ENCODE measurements around the gene FOXP1.

DNA sequence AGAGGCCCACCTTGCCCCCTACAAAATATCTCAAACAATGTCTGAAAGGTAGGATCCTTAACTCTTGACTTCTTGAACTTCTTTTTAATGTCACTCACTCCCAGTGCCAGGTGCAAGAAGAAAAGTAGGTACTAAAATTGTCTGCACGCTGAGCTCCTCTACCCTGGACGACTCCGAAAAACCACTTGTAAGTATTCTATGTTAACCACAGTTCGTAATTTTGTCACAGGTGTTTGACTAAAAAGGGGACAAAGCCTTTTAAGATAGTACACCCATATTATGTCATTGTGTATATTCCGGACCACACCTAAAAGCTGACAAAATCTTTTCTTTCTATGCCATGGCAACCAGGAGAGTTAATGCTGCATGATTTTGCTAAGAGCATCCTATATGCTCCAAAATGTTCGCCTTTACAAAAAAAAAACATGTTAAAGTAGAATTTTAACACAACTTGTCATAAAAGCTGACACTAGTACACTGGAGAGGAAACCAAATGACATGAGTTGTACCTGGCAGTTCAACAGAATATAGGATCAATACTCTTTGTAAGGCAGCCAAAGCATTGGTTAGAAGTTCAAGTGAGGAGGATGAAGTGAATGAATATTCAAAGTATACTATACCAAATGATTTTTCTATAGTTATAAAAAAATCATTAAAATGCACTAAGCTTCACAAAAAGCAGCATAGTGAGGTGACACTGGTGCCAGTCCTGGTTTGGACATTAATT lies 210.5 kb downstream of the FOXP1 start:
- TF ChIP-seq, protein P1, sequence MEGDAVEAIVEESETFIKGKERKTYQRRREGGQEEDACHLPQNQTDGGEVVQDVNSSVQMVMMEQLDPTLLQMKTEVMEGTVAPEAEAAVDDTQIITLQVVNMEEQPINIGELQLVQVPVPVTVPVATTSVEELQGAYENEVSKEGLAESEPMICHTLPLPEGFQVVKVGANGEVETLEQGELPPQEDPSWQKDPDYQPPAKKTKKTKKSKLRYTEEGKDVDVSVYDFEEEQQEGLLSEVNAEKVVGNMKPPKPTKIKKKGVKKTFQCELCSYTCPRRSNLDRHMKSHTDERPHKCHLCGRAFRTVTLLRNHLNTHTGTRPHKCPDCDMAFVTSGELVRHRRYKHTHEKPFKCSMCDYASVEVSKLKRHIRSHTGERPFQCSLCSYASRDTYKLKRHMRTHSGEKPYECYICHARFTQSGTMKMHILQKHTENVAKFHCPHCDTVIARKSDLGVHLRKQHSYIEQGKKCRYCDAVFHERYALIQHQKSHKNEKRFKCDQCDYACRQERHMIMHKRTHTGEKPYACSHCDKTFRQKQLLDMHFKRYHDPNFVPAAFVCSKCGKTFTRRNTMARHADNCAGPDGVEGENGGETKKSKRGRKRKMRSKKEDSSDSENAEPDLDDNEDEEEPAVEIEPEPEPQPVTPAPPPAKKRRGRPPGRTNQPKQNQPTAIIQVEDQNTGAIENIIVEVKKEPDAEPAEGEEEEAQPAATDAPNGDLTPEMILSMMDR (IDR thresholded peaks at IDR 0.05) = no peak
- no peak for TF ChIP-seq EZH2 (IDR thresholded peaks at IDR 0.05)
- no peak for TF ChIP-seq EZH2phosphoT487 (IDR thresholded peaks at IDR 0.05)

Data from neural progenitor cell (in vitro differentiated cells).